Measurements from ENCODE around the gene VAT1L.

Gene VAT1L

DNA sequence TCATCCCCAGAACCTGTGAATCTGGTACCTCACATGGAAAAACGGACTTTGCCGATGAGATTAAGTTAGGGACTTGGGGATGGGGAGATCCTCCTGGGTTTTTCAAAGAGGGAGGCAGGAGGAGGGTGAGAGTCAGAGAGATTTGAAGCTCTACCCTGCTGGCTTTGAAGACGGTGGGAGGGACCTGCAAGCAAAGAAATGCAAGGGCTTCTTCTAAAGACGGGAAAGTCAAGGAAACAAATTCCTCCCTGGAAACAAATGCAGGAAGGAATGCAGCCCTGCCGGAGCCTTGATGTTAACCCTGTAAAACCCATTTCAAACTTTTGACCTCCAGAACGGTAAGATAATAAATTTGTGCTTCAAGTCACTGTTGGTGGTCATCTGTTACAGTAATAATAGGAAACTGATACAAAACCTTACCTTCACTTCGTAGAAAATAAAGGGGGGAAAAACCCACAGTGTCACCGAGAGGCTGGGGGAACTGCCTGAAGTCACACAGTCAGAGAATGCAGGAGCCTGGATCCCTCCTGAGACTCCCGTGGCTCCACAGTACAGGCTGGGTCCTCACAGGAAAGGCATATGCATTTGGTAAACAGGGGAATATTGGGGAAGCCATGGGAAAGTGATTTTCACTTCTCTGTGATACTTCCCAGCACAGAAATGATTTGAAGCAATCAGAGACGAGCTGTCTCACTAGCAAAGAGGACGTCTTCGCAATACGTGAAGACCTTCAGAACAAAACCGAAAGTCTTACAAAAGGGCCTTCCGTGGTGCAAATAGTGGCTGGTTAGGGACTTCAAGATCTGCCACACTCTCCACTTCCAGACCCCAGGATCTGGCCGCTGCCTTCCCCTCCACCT is 175.1 kb downstream of the VAT1L start:
- no peak for TF ChIP-seq GATA1 (IDR thresholded peaks at IDR 0.05; ENCODE audit: low read depth, low read length)
- no peak for TF ChIP-seq POLR2A (IDR thresholded peaks at IDR 0.05; ENCODE audit: low read length)
- DNase-seq = no peak

DNA sequence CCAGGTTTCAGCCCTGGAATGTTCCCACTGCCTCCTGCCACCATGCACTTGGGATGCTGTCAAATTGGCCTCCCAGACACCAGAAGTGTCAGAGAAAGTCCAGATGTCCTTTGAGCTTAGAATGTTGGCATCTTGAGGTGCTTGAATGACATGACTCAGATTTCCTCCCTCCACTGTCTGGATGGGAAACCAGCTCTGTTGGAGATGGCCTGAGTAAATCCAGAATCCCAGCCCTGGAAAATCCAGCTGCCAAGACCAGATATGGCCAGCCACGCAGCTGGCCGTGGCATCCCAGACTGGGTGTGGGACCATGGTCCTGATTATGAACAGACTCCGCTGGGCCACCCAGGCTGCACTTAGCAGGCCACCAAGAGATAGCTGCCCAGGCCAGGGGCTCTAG is 177.0 kb downstream of the VAT1L start:
- TF ChIP-seq POLR2A (IDR thresholded peaks at IDR 0.05; ENCODE audit: low read length) (no peak), GATA1 (IDR thresholded peaks at IDR 0.05; ENCODE audit: low read depth, low read length) (no peak)
- no peak for DNase-seq

DNA sequence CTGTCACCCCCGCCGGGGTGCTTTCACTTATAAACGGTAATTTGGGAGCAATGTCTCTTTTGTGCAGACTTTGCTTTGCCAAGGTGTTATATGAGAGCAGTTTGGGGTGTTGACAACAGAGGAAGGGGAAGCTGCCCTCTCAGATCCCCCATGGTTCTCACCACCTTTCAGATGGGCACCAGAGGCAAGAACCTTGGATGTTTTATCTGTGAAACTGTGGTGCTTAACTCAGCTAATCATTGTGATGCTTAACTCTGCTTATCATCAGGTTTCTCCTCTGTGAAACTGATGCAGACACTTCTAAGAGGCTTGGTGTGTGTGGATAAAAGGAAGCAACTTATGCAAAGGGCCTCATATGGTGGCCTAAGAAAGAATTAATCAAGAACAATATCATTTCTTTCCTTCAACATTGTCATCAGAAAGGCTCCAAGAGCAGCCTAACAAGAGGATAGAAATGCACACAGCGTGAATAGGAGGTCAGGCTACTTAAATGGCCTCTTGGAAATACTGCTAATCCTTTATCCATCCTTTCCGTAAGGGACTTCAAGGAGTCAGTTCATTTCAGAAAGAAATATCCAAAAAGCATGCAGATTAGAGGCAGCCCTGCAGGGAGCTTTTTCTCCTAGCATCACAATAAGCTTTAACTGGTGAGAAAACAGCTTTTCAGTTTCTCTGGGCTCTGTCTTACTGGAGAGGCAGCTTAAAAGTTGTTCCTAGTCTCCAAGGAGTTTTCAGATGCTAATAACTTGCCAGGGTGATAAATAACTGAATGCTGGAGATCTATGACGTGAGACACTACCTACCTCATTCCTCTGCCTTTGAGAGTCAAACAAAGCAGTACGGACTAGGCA is 178.9 kb downstream of the VAT1L start:
- TF ChIP-seq GATA1 (IDR thresholded peaks at IDR 0.05; ENCODE audit: low read depth, low read length) = no peak
- no peak for TF ChIP-seq POLR2A (IDR thresholded peaks at IDR 0.05; ENCODE audit: low read length)
- peak; percentile 9 to 14 for DNase-seq

GRCh38 chr16:77969861-77970260 is 181.5 kb downstream of the VAT1L start:
- no peak for TF ChIP-seq GATA1 (IDR thresholded peaks at IDR 0.05; ENCODE audit: low read depth, low read length)
- no peak for TF ChIP-seq POLR2A (IDR thresholded peaks at IDR 0.05; ENCODE audit: low read length)
- peak; percentile 33 to 57 for DNase-seq

DNA sequence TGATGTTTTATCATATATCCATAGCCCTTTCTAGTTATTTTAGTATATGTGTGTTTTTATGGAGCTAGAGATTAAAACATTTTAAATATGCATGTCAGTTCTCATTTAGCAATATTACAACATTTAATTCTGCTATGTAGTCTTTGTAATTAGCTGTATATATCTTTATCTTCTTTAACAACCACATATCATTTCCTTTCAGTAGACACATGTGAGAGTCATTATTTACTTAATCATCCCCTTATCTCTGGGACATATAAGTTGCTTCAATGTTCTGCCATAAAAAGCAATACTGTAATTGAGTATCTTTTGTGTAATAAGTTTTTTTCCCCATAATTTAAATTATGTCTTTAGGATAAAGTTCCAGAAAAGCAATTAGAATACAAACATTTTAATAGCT is 182.0 kb downstream of the VAT1L start:
- DNase-seq = peak; percentile 59 to 65
- TF ChIP-seq POLR2A (IDR thresholded peaks at IDR 0.05; ENCODE audit: low read length) (no peak), GATA1 (IDR thresholded peaks at IDR 0.05; ENCODE audit: low read depth, low read length) (no peak)

DNA sequence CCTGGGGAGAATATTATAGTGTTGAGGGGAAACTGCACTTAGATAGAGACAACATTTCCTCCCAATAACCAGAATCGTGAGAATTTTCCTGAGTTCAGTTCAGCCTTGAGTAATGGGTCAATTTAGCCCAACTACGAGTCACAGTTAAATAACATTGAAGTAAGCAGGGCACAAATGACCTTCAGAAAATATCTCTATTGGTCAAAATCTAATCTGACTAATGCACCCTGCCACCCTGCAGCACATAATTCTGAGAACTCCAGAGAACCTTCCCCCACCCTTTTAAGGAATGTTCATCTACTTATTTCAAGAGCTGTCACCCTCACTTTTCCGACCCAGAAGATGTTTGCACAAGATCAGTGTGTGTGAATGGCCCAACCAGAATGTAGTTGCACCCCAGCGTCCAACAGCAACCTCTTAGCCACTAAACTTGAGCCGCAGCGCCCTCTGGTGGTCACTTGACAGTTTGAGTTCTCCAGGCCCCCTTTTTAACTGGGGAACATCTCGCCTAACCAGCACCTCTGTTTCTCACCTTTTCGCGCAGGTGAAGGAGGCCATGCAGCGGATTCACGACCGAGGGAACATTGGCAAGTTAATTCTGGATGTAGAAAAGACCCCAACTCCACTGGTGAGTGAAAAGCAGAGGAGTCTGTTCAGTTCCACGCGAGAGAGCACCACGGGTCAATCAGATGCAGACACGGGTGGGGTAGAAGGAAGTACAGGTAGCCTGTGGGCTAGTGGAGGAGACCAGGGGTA is 183.1 kb downstream of the VAT1L start:
- DNase-seq = peak; percentile 92 to 94
- TF ChIP-seq POLR2A (IDR thresholded peaks at IDR 0.05; ENCODE audit: low read length) = peak; percentile 67
- TF ChIP-seq GATA1 (IDR thresholded peaks at IDR 0.05; ENCODE audit: low read depth, low read length) = no peak

DNA sequence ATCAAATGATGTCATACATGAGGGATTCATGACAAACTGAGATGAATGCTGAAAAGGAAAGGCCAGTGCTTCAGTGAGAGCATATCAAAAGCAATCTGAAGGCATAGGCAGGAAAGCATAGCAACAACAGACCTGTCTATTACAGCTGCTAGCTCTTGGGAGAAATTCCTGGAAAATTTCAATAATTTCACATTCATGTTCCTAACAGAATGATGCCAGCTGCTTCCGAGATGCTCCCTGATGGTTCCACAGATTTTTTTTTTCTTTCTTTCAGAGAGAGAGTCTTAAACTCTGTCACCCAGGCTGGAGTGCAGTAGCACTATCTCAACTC is 183.7 kb downstream of the VAT1L start:
- no peak for TF ChIP-seq GATA1 (IDR thresholded peaks at IDR 0.05; ENCODE audit: low read depth, low read length)
- no peak for TF ChIP-seq POLR2A (IDR thresholded peaks at IDR 0.05; ENCODE audit: low read length)
- DNase-seq = no peak

DNA sequence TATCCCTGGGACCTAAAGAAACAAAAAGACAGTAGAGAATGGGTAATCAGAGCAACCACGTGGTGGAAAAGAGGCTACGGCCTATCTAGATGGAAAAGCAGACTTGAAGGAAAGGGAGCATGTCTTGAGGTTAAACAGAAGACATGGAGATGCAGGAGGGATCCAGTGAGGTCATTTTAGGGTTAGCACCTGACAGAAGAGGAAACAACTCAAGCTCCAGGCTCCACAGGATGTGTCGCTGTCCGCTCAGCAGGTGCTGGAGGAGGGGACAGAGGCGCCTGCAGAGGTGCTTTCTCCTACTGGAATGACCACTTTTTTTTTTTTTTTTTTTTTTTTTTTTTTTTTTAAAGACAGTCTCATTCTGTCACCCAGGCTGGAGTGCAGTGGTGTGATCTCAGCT is 186.5 kb downstream of the VAT1L start:
- TF ChIP-seq POLR2A (IDR thresholded peaks at IDR 0.05; ENCODE audit: low read length) (no peak), GATA1 (IDR thresholded peaks at IDR 0.05; ENCODE audit: low read depth, low read length) (no peak)
- DNase-seq = peak; percentile 9 to 11

DNA sequence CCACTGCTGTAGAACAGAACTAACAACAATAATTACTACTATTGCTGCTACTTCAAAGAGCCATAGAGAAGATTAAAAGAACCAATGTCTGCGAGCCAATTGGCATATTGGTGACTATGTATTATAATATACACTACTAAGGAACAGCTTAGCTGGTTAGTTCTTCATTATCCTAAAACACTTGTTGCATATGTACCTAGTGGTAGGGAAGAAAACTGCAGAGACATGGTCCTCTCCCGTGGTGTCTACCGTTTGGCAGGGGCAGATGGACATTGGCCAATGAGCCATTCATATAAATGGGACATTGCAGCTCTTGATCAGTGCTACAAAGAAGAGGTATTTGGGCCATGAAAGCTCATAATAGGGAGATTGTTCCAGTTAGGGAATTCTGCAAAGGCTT is 187.6 kb downstream of the VAT1L start:
- TF ChIP-seq POLR2A (IDR thresholded peaks at IDR 0.05; ENCODE audit: low read length) = no peak
- TF ChIP-seq GATA1 (IDR thresholded peaks at IDR 0.05; ENCODE audit: low read depth, low read length) = no peak
- no peak for DNase-seq

DNA sequence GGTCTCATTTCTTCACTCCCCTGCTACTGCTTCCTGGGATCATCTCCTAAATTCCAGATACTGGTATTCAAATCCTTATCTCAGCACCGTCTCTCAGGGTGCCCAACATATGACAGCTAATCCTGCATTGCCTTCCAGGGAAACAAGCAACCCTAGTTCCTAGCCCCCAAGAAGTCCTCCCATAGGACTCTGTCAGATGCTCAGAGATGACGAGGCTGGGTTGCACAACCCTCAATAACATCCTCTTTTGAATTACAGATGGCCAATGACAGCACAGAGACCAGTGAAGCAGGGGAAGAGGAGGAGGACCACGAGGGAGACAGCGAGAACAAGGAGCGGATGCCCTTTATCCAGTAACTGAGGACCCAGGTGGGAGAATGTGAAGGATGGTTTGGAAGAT is 189.0 kb downstream of the VAT1L start:
- TF ChIP-seq GATA1 (IDR thresholded peaks at IDR 0.05; ENCODE audit: low read depth, low read length) (no peak), POLR2A (IDR thresholded peaks at IDR 0.05; ENCODE audit: low read length) (no peak)
- DNase-seq = no peak

- TF ChIP-seq POLR2A (IDR thresholded peaks at IDR 0.05; ENCODE audit: low read length) (no peak), GATA1 (IDR thresholded peaks at IDR 0.05; ENCODE audit: low read depth, low read length) (no peak)
These were observed 196.7 kb downstream of the VAT1L start for GRCh38 chr16:77985111-77985510.

GRCh38 chr16:77986011-77986740 is 197.8 kb downstream of the VAT1L start:
- TF ChIP-seq POLR2A (IDR thresholded peaks at IDR 0.05; ENCODE audit: low read length) (no peak), GATA1 (IDR thresholded peaks at IDR 0.05; ENCODE audit: low read depth, low read length) (no peak)
- no peak for DNase-seq

More at GRCh38 chr16:77985111-77985510, 196.7 kb downstream of the VAT1L start:
- DNase-seq = no peak

- DNase-seq = no peak
- TF ChIP-seq POLR2A (IDR thresholded peaks at IDR 0.05; ENCODE audit: low read length) (no peak), GATA1 (IDR thresholded peaks at IDR 0.05; ENCODE audit: low read depth, low read length) (no peak)
These were observed 199.4 kb downstream of the VAT1L start for GRCh38 chr16:77987810-77988209.
